ENCODE data around the gene PLCH1. TPM values are rescaled to one million over a fixed set of nuclear protein-coding genes. Genes with fewer than 3 reads are reported as not detected.

Gene PLCH1
- total and polyA plus RNA-seq, 2 of the 8 experiments (the other 6 are each of a cell fraction or from before 2014, with no cell fraction given): 5.8 to 17.2 TPM

DNA sequence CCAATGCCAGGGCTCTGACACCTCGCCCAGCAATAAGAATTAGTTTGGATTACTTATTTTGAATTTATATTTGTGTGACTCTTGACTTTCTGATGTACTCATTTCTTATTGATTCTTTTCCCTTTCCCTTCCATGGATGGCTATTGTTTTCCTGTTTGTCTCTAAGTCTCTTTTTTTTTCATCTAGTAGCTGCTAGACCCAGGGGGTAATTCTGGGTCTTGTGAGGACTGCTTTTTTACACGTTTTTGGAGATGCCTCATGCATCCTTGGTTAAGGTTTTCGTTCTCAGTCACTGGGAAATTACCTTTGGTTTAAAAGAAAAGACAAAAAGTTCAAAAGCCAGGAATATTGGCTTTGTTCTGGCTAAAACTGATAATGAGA, 381.2 kb downstream of the PLCH1 start:
- Histone ChIP-seq H3K27me3 (replicated peaks in 1 of 4; ENCODE audit: control insufficient read depth in 3 of 4, extremely low read depth in 1 of 4, insufficient read depth in 3 of 4, low read length in 3 of 4) (peaks cover 0 to 12% (median 8%) of the 10 kb centered on the region in 4 experiments; a peak in 6 of 7 replicates), H3K27ac (ENCODE audit: low read depth, low read length) (no peak overlapping the region), H2BK120ac (replicated peaks; ENCODE audit: low read depth, low read length) (no peak overlapping the region), H3K18ac (ENCODE audit: extremely low read depth, low read length) (peak overlapping the region; percentile 41; the same call in 1 of the 2 replicates), H3K4me3 (ENCODE audit: extremely low read depth in 1 of 4, insufficient read depth in 2 of 4, low read depth in 3 of 4, low read length in 4 of 4) (peak overlapping the region in 1 of 4 experiments; percentile 6; a peak in 2 of 8 replicates), H3K23me2 (ENCODE audit: low read depth, low read length) (no peaks in the 10 kb centered on the region), H3K23ac (ENCODE audit: insufficient read length) (no peak overlapping the region), H4K8ac (ENCODE audit: extremely low read depth, insufficient read depth, low read length) (no peak overlapping the region), H3K56ac (replicated peaks; ENCODE audit: insufficient read length, low read depth, low read length) (no peak overlapping the region), H3K79me2 (ENCODE audit: control insufficient read depth in 1 of 2, insufficient read depth in 2 of 2, low read length in 2 of 2) (no peaks in the 10 kb centered on the region), H3K9ac (replicated peaks in 1 of 4; ENCODE audit: extremely low read depth in 1 of 4, low read depth in 3 of 4, low read length in 3 of 4) (no peak overlapping the region), H2BK12ac (ENCODE audit: low read depth, low read length) (no peak overlapping the region), H2BK5ac (ENCODE audit: low read depth, low read length) (0 out of 2 replicates have a peak overlapping the region, but pooled peaks have one; percentile 4), H3K36me3 (ENCODE audit: control insufficient read depth in 2 of 4, insufficient read depth in 4 of 4, low read length in 3 of 4) (peaks cover 0 to 4% (median 0%) of the 10 kb centered on the region in 4 experiments; a peak in 1 of 8 replicates), H3K4me1 (replicated peaks in 1 of 4; ENCODE audit: control insufficient read depth in 3 of 4, insufficient read depth in 4 of 4, low read length in 3 of 4) (peaks cover 0 to 17% (median 15%) of the 10 kb centered on the region in 4 experiments; a peak in 6 of 7 replicates), H3K9me3 (ENCODE audit: insufficient read depth in 2 of 2, low read depth in 1 of 2, low read length in 1 of 2) (peaks cover 4% of the 10 kb centered on the region in 2 experiments; a peak in 3 of 4 replicates), H2AK5ac (ENCODE audit: low read depth, low read length) (no peak overlapping the region), H3K4me2 (ENCODE audit: insufficient read depth in 1 of 2, low read depth in 2 of 2, low read length in 2 of 2) (peak overlapping the region; percentile 38 to 47), H2AFZ (ENCODE audit: low read length) (no peak overlapping the region), H3K4ac (replicated peaks; ENCODE audit: insufficient read length, low read depth, low read length) (no peak overlapping the region), H4K20me1 (replicated peaks in 1 of 2; ENCODE audit: control insufficient read depth in 1 of 2, insufficient read depth in 2 of 2, low read length in 2 of 2) (no peaks in the 10 kb centered on the region), H4K91ac (replicated peaks; ENCODE audit: insufficient read length, low read length) (no peak overlapping the region), H2BK20ac (ENCODE audit: low read length) (no peak overlapping the region), H4K5ac (ENCODE audit: insufficient read length, low read depth, low read length) (no peak overlapping the region), H3K14ac (ENCODE audit: insufficient read length) (no peak overlapping the region), H2BK15ac (ENCODE audit: low read length) (no peak overlapping the region), H3K79me1 (ENCODE audit: low read depth, low read length) (no peaks in the 10 kb centered on the region)
- WGBS, 2 experiments (ENCODE audit: extremely low coverage in 1 of 2, insufficient coverage in 1 of 2, insufficient read length in 1 of 2, insufficient replicate concordance in 2 of 2, low coverage in 1 of 2, low lambda C conversion rate in 2 of 2, missing lambda C conversion rate in 1 of 2): 0% methylated on average over 3 of the region's 3 CpGs; no CpG with 5 or more reads in 1 of the 2 experiments
- DNase-seq (ENCODE audit: low read depth in 1 of 2, low spot score in 2 of 2): no peak
- ChIA-PET CTCF (ENCODE audit: partially characterized antibody) (interaction anchor here (0.6 to 2.4 kb wide), 3 partner anchors 10 to 19 kb away, joined by 3 to 8 read pairs (median 3); no protein-coding TSS in a partner anchor), POLR2A (ENCODE audit: partially characterized antibody) (interaction anchor here (1.2 to 2.1 kb wide), 3 partner anchors 8 to 442 kb away, joined by 3 to 7 read pairs (median 3); partner anchors contain the start of gene C3orf33)
- no peak for FAIRE-seq
- TF ChIP-seq RBBP5 (IDR thresholded peaks at IDR 0.05; ENCODE audit: borderline replicate concordance, low read depth, low read length) (no peak), ASH2L (IDR thresholded peaks at IDR 0.05; ENCODE audit: low read length) (no peak), TAF7 (optimal IDR thresholded peaks at IDR 0.05; ENCODE audit: borderline replicate concordance, low read depth, low read length) (peak; percentile 31), GTF2F1 (IDR thresholded peaks at IDR 0.05; ENCODE audit: borderline replicate concordance, low read depth, low read length) (no peak), TCF12 (IDR thresholded peaks at IDR 0.05; ENCODE audit: low read depth, low read length) (no peak), EZH2 (IDR thresholded peaks at IDR 0.05; ENCODE audit: low read depth, low read length, severe bottlenecking) (no peak)
- TF ChIP-seq, protein P1, sequence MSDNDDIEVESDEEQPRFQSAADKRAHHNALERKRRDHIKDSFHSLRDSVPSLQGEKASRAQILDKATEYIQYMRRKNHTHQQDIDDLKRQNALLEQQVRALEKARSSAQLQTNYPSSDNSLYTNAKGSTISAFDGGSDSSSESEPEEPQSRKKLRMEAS (IDR thresholded peaks at IDR 0.05): no peak
- TF ChIP-seq, protein P2, sequence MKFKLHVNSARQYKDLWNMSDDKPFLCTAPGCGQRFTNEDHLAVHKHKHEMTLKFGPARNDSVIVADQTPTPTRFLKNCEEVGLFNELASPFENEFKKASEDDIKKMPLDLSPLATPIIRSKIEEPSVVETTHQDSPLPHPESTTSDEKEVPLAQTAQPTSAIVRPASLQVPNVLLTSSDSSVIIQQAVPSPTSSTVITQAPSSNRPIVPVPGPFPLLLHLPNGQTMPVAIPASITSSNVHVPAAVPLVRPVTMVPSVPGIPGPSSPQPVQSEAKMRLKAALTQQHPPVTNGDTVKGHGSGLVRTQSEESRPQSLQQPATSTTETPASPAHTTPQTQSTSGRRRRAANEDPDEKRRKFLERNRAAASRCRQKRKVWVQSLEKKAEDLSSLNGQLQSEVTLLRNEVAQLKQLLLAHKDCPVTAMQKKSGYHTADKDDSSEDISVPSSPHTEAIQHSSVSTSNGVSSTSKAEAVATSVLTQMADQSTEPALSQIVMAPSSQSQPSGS (IDR thresholded peaks at IDR 0.05; ENCODE audit: low read length): 0 out of 2 replicates have a peak, but pooled peaks have one; percentile 11

Data from H1 (cell line).